ENCODE measurements around the gene ALG14. TPM values are rescaled to one million over a fixed set of nuclear protein-coding genes. Genes with fewer than 3 reads are reported as not detected.

ALG14 gene
- total RNA-seq, 1 donor = 4.7 TPM

DNA sequence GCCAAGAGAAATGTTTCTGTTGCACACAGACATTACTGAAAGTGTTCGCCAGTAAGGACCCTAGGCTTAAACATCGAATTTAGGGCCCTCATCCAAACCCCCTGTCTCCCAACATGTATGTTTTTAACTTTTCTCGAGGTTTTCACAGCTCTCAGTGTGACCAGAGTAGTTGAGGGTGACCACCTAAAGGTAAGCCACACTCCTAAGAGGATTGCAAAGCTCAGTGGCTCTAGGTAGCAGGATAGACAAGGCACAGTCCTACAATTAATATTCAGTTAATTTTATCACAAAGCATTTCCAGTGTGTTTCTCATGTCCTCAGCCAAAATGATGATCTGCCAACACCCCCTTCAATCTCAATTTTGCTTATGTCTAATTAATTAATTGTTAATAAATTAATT lies 695 bp upstream of the ALG14 start:
- TF ChIP-seq, protein P1, sequence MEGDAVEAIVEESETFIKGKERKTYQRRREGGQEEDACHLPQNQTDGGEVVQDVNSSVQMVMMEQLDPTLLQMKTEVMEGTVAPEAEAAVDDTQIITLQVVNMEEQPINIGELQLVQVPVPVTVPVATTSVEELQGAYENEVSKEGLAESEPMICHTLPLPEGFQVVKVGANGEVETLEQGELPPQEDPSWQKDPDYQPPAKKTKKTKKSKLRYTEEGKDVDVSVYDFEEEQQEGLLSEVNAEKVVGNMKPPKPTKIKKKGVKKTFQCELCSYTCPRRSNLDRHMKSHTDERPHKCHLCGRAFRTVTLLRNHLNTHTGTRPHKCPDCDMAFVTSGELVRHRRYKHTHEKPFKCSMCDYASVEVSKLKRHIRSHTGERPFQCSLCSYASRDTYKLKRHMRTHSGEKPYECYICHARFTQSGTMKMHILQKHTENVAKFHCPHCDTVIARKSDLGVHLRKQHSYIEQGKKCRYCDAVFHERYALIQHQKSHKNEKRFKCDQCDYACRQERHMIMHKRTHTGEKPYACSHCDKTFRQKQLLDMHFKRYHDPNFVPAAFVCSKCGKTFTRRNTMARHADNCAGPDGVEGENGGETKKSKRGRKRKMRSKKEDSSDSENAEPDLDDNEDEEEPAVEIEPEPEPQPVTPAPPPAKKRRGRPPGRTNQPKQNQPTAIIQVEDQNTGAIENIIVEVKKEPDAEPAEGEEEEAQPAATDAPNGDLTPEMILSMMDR (IDR thresholded peaks at IDR 0.05; ENCODE audit: insufficient read depth, low read depth, low read length) = no peak
- peak overlapping the region; percentile 76 for H3K4me3 ChIP-seq (ENCODE audit: low read depth, low read length)
- DNase-seq (ENCODE audit: low read depth) = no peak

DNA sequence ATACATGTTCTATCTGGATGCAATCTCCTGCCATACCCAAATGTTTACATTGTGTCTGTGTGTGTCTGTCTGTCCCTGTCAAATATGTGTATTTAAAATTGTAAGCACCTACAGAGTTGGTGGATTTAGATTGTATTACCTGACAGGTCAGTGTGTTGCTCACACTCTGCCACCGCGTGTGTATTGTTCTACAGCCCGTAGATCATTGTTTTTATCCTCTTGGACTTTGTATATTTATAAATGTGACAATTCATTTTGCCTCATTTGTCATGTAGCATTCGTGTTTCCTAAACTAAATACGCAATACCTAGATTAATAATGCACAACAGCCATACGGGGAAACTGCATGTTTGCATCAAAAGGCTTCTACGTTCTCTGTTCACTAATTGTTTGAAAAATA lies 634 bp downstream of the ALG14 start:
- DNase-seq (ENCODE audit: low read depth) = no peak
- TF ChIP-seq, protein P1 (IDR thresholded peaks at IDR 0.05; ENCODE audit: insufficient read depth, low read depth, low read length) = no peak
- H3K4me3 ChIP-seq (ENCODE audit: low read depth, low read length) = peak overlapping the region; percentile 76

DNA sequence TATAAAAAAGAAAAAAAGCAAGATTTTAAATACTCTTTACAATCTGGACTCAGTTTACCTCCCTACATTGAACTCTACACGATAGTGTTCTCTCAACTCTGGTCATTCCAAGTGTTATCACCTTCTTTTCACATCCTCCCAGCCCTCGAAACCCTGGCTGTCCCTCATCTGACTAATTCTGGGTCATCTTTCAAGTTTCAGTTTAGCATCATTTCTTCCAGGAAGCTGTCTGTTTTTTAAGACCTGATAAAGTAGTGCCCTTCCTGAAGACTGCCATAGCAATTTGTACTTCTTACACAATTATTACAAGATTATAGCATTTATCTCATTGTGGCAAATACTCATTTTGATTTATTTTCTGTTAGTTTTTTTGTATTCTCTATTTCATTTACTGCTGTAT lies 1.2 kb downstream of the ALG14 start:
- no peak for DNase-seq (ENCODE audit: low read depth)
- peak overlapping the region; percentile 76 for H3K4me3 ChIP-seq (ENCODE audit: low read depth, low read length)
- TF ChIP-seq, protein P1 (IDR thresholded peaks at IDR 0.05; ENCODE audit: insufficient read depth, low read depth, low read length) = no peak

DNA sequence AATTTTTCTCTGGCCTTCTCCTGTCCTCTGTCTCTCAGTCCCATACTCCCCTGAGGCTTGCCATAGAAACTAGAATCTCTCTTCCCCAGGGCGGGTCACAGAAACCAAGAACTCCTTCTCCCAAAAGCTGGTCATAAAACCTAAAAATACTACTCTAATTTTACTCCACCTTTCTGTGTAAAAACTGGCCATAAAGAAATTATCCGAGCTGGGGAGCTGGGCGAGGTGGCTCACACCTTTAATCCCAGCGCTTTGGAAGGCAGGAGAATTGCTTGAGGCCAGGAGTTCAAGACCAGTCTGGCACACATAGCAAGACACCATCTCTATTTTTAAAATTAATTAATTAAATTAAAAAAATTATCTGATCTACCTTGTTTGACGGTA lies 3.0 kb downstream of the ALG14 start:
- H3K4me3 ChIP-seq (ENCODE audit: low read depth, low read length) = no peak overlapping the region
- no peak for DNase-seq (ENCODE audit: low read depth)
- TF ChIP-seq, protein P1 (IDR thresholded peaks at IDR 0.05; ENCODE audit: insufficient read depth, low read depth, low read length) = no peak

DNA sequence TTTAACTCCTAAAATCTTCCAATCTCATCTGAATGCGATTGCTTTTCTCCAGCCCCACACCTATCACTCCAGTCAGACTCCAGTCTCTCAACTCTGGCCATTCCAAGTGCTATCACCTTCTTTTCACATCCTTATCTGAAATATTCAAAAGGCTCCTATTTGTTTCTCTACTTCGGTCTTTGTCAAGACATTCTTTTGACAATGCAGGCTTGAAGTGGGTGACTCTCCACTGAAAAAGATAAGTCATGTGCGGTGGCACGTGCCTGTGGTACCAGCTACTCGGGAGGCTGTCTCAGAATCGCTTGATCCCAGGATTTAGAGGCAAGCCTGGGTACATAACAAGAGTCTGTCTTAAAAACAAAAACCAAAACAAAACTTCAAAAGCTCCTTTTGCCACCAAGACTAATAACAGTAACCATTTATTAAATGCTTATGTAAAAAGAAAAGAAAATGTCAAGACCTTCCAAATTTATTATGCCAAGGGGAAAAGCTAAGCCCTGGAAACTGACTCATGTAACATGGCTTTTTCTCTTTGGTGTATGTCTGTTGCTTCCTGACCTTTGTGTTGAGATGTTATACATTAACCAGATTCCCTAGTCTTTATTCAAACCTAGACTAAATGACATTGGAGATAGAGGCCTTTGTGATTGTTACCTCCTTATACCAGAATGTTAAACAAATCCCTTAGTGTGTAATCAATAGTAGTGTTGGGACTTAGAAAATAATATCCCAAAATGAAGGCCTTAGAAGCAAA lies 3.6 kb downstream of the ALG14 start:
- no peak for DNase-seq (ENCODE audit: low read depth)
- TF ChIP-seq, protein P1 (IDR thresholded peaks at IDR 0.05; ENCODE audit: insufficient read depth, low read depth, low read length) = no peak
- no peak overlapping the region for H3K4me3 ChIP-seq (ENCODE audit: low read depth, low read length)

DNA sequence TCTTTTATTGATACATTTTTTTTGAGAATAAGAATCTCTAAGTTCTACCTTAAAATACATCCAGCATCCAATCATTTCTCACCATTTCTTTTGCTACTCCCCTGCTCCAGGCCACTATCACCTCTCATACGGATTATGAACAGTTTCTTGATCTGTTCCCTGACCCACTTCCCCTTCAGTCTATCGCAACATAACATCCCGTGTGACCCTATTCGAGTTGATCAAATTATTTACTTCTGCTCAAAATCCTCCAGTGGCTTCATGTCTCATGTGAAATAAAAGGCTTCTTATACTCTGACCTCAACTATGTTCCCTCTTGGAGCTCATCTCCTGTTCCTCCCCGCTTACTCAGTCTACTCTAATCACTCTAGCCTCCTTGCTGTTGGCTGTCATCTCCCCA lies 5.2 kb downstream of the ALG14 start:
- no peak overlapping the region for H3K4me3 ChIP-seq (ENCODE audit: low read depth, low read length)
- TF ChIP-seq, protein P1 (IDR thresholded peaks at IDR 0.05; ENCODE audit: insufficient read depth, low read depth, low read length) = no peak
- no peak for DNase-seq (ENCODE audit: low read depth)

DNA sequence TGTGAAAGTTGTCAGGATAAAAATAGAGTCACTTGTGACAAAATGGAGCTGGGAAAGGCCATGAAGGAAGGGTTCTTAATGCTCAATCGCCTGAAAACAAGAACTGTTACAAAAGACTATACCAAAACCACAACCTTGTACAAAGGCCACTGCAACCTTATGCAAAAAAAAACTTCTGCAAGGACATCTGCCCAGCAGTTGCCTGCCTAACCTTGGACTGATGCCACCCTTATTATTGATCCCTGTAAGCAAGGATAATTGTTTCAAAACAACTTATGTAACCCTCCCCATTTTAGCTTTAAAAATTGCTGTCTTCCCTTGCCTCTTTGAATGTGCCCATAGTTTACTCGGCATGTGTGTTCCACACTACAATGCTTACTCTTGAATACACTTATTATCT lies 5.7 kb downstream of the ALG14 start:
- TF ChIP-seq, protein P1 (IDR thresholded peaks at IDR 0.05; ENCODE audit: insufficient read depth, low read depth, low read length) = no peak
- no peak overlapping the region for H3K4me3 ChIP-seq (ENCODE audit: low read depth, low read length)
- no peak for DNase-seq (ENCODE audit: low read depth)
